ENCODE measurements around the gene RTL10. TPM values are rescaled to one million over a fixed set of nuclear protein-coding genes. Genes with fewer than 3 reads are reported as not detected.

The RTL10 gene
- polyA plus RNA-seq, 3 donors = 25.0 to 28.5 (median 26.2) TPM

- DNase-seq = no peak
Measured at GRCh38 chr22:19827341-19828034, 27.2 kb downstream of the RTL10 start.

- no peak for DNase-seq
Measured at GRCh38 chr22:19826619-19826950, 28.1 kb downstream of the RTL10 start.

DNA sequence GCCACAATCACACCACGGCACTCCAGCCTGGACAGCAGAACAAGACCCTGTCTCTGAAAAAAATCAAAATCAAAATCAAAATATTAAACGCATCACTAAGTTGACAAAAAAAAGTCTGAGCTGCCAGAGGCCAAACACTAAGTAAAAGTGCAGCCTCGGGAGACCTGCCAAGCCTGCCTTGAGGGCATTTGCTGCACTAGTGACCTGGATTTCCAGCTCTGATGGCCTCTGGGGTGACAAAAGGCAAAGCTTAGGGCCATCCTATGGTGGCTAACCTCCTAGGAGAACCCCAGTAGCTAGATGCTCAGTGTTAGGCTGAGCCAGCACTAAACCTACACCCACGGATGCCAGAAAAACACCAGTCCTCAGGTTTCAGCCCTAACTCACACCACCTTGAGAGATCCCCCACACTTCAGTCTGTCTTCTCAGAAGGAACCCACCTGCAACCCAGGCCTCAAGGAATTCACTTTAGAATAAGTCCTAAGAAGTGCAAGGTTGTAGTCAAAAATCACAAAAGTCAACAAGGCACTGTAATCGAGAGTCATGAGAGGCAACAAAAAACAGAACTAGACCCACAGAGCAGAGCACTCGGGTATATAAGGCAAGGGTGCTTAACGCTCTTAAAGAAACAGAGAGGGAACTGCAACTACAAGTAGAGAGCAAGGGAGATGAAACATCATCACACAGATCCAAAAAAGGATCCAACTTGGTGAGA, 28.6 kb downstream of the RTL10 start:
- no peak for DNase-seq

GRCh38 chr22:19824926-19825339, 29.7 kb downstream of the RTL10 start:
- DNase-seq = no peak

- DNase-seq = no peak
Measured at GRCh38 chr22:19824212-19824925, 30.3 kb downstream of the RTL10 start.

DNA sequence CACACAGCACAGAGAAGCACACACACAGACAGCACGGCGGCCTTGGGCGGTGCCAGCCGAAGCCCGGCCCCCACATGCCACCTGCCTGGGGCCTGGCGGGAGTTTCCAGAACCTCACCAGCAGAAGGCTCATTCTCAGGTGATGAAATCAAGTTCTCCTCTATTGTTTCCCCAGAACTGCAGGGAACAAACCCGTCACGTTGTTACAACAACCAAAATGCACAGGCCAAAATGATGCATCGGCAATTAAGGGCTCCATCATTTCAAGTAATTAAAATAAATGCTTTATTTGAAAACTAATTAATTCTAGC, 30.8 kb downstream of the RTL10 start:
- no peak for DNase-seq

GRCh38 chr22:19823191-19823901, 31.3 kb downstream of the RTL10 start:
- DNase-seq = no peak

GRCh38 chr22:19822301-19823117, 32.2 kb downstream of the RTL10 start:
- no peak for DNase-seq

DNA sequence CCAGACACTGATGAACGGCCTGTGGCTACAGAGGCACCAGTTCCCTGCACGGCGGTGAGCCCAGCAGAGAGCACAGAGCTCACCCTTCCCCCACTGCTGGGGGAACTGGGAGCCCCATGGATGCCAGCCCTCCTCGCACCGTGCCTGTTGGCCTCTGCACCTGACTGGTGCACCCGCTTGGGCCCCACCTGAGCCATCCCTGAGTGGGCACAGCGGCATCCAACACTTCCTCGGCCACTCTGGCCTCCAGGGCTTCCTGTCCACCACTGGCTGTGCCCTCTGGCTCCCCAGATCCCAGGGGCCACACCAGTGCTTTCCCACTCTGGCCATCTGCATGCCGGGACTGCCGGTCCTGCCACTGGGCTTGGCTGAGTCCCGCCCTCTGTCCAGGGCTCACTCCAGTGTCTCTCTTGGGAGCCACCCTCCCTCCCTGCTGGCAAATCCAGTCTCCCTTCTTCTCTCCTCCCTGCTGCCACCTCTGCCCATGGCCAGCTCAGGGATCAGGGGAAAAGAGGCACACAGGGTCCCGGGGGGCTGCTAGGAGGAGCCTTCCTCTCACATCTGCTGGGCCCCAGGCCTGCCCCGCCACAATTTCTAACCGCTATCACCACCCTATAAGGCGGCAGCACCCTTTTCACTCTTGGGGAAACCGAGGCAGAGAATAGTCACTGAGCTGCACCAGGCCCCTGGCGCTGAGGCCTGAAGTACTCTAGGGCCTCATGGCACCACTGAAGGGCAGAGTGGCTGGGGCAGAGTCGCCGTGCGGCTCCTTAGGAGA, 33.0 kb downstream of the RTL10 start:
- DNase-seq = no peak

- DNase-seq = no peak
Measured at GRCh38 chr22:19820880-19821522, 33.7 kb downstream of the RTL10 start.

- no peak for DNase-seq
Measured at GRCh38 chr22:19819911-19820879, 34.5 kb downstream of the RTL10 start.

GRCh38 chr22:19819208-19819910, 35.3 kb downstream of the RTL10 start:
- DNase-seq = no peak

- DNase-seq = no peak
Measured at GRCh38 chr22:19818324-19819207, 36.1 kb downstream of the RTL10 start.

DNA sequence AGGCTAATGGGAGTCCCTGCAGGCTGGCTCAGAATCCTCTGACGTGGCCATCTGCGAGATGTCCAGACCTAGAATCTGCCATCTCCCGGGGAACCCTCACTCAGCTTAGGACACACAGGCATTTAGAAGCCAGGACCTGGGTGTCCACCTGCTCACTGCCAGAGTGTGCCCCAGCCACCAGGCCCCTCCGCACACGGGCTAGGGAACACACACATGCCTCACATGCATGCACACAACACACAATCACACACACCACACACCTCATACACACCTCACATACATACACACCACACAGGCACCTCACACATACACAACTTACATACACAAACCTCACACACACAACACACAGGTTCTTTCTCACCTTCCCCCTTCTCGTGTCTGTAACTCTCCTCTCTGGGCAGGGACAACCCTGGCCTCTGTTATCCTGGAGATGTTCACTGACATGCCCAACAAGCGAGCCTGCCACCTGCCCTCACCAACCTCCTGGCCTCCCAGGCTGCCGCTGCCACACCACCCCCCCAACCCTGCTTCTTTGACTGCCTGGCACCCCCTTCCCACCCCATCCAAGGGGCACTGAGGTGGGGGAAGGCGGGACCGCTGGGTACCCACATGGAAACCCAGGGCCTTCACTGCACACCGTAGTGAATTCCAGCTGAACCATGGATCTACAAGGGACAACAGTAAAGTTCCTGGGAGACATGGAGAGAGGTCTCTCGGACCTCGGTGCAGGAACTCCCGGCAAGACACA, 38.1 kb downstream of the RTL10 start:
- no peak for DNase-seq

DNA sequence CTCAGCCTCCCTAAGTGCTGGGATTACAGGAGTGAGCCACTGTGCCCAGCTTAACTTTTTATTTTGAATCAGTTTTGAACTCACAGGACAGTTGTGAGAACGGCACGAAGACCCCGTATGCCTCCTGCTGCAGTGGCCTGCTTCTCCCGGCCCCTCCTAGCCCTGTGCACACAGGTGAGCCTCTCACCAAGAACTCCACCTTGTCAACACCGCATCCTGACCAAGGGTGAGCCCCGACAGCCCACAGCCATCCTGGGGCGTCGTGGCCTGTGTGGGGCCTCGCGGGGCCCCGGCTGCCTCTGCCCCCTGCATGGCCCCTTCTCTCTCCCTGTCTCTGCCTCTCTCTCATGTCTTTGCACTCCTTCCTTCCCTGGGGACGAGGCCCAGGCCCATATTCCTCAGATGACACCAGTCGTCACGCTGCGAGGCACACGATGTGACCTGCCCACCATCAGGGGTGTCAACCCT, 38.8 kb downstream of the RTL10 start:
- DNase-seq = no peak

- DNase-seq = no peak
Measured at GRCh38 chr22:19815093-19815822, 39.4 kb downstream of the RTL10 start.
